ENCODE measurements around the gene GABPA. TPM values are rescaled to one million over a fixed set of nuclear protein-coding genes. Genes with fewer than 3 reads are reported as not detected.

GABPA gene
- 16.2 TPM for total RNA-seq (ENCODE audit: unreplicated experiment)
- long read RNA-seq, full-length matches to known transcripts, result 1 of 5 reads
- long read RNA-seq, partial matches to known transcripts, result 0 of 5 reads
- long read RNA-seq, other reads (novel, unspliced or antisense), result 4 of 5 reads

- H3K27me3 Mint-ChIP-seq (ENCODE audit: unreplicated experiment), result peaks cover 13% of the 10 kb centered on the region
- H3K4me3 Mint-ChIP-seq (ENCODE audit: unreplicated experiment), result peak within 1 kb of the TSS; percentile 99
- TF ChIP-seq CTCF (IDR thresholded peaks at IDR 0.05; ENCODE audit: partially characterized antibody, unreplicated experiment), result no peak
- peaks cover 27% of the 10 kb centered on the region for H3K4me1 Mint-ChIP-seq (ENCODE audit: low read depth, unreplicated experiment)
- peak within 1 kb of the TSS; percentile 100 for H3K27ac Mint-ChIP-seq (ENCODE audit: unreplicated experiment)
- peaks cover 12% of the 10 kb centered on the region for H3K9me3 Mint-ChIP-seq (ENCODE audit: unreplicated experiment)
- H3K36me3 Mint-ChIP-seq (ENCODE audit: unreplicated experiment), result no peaks in the 10 kb centered on the region
- peak; percentile 98 for DNase-seq
Measured at GRCh38 chr21:25734904-25735645, at the start of gene GABPA, which contains the start of gene ATP5PF. TSS of gene GABPA (plus strand) at chr21:25734972. CDS start at chr21:25741599, 6,627 bp downstream. TSS of gene ATP5PF (minus strand) at chr21:25734904. CDS start at chr21:25729794, 5,110 bp downstream.

- Mint-ChIP-seq H3K27me3 (ENCODE audit: unreplicated experiment) (no peaks in the 10 kb centered on the region), H3K4me1 (ENCODE audit: low read depth, unreplicated experiment) (no peaks in the 10 kb centered on the region), H3K36me3 (ENCODE audit: unreplicated experiment) (no peaks in the 10 kb centered on the region), H3K27ac (ENCODE audit: unreplicated experiment) (no peak overlapping the region), H3K4me3 (ENCODE audit: unreplicated experiment) (no peak overlapping the region), H3K9me3 (ENCODE audit: unreplicated experiment) (no peaks in the 10 kb centered on the region)
- TF ChIP-seq CTCF (IDR thresholded peaks at IDR 0.05; ENCODE audit: partially characterized antibody, unreplicated experiment), result no peak
- DNase-seq, result no peak
Measured at GRCh38 chr21:25687787-25688186, 47.0 kb upstream of the GABPA start.

- Mint-ChIP-seq H3K27me3 (ENCODE audit: unreplicated experiment) (no peaks in the 10 kb centered on the region), H3K4me3 (ENCODE audit: unreplicated experiment) (no peak overlapping the region), H3K36me3 (ENCODE audit: unreplicated experiment) (no peaks in the 10 kb centered on the region), H3K4me1 (ENCODE audit: low read depth, unreplicated experiment) (no peaks in the 10 kb centered on the region), H3K27ac (ENCODE audit: unreplicated experiment) (no peak overlapping the region), H3K9me3 (ENCODE audit: unreplicated experiment) (peaks cover under 1% of the 10 kb centered on the region)
- TF ChIP-seq CTCF (IDR thresholded peaks at IDR 0.05; ENCODE audit: partially characterized antibody, unreplicated experiment), result no peak
- DNase-seq, result no peak
Measured at GRCh38 chr21:25688275-25689155, 46.3 kb upstream of the GABPA start.

- Mint-ChIP-seq H3K36me3 (ENCODE audit: unreplicated experiment) (no peaks in the 10 kb centered on the region), H3K9me3 (ENCODE audit: unreplicated experiment) (peaks cover 2% of the 10 kb centered on the region), H3K4me1 (ENCODE audit: low read depth, unreplicated experiment) (no peaks in the 10 kb centered on the region), H3K27me3 (ENCODE audit: unreplicated experiment) (no peaks in the 10 kb centered on the region), H3K4me3 (ENCODE audit: unreplicated experiment) (no peak overlapping the region), H3K27ac (ENCODE audit: unreplicated experiment) (no peak overlapping the region)
- no peak for TF ChIP-seq CTCF (IDR thresholded peaks at IDR 0.05; ENCODE audit: partially characterized antibody, unreplicated experiment)
- DNase-seq, result no peak
Measured at GRCh38 chr21:25689226-25689625, 45.5 kb upstream of the GABPA start.
